ENCODE results near the gene ELK4. TPM values are rescaled to one million over a fixed set of nuclear protein-coding genes. Genes with fewer than 3 reads are reported as not detected.

Gene ELK4
- total RNA-seq, 1 donor from 2014 or later: 16.1 TPM

- peak overlapping the region; percentile 36 for H3K4me3 ChIP-seq (ENCODE audit: low read depth, low read length)
- DNase-seq (ENCODE audit: low read depth): no peak
- TF ChIP-seq, protein P1, sequence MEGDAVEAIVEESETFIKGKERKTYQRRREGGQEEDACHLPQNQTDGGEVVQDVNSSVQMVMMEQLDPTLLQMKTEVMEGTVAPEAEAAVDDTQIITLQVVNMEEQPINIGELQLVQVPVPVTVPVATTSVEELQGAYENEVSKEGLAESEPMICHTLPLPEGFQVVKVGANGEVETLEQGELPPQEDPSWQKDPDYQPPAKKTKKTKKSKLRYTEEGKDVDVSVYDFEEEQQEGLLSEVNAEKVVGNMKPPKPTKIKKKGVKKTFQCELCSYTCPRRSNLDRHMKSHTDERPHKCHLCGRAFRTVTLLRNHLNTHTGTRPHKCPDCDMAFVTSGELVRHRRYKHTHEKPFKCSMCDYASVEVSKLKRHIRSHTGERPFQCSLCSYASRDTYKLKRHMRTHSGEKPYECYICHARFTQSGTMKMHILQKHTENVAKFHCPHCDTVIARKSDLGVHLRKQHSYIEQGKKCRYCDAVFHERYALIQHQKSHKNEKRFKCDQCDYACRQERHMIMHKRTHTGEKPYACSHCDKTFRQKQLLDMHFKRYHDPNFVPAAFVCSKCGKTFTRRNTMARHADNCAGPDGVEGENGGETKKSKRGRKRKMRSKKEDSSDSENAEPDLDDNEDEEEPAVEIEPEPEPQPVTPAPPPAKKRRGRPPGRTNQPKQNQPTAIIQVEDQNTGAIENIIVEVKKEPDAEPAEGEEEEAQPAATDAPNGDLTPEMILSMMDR (IDR thresholded peaks at IDR 0.05; ENCODE audit: insufficient read depth, low read length, poor library complexity, severe bottlenecking): peak; percentile 99
- no peaks in the 10 kb centered on the region for H3K27me3 ChIP-seq (ENCODE audit: control insufficient read depth, insufficient read depth, low read length)
- H3K36me3 ChIP-seq (ENCODE audit: control insufficient read depth, insufficient read depth, low read length): no peaks in the 10 kb centered on the region
Observed at GRCh38 chr1:205591522-205592351, 40.1 kb downstream of the ELK4 start.

- TF ChIP-seq, protein P1 (IDR thresholded peaks at IDR 0.05; ENCODE audit: insufficient read depth, low read length, poor library complexity, severe bottlenecking): no peak
- DNase-seq (ENCODE audit: low read depth): no peak
- Histone ChIP-seq H3K27me3 (ENCODE audit: control insufficient read depth, insufficient read depth, low read length) (no peaks in the 10 kb centered on the region), H3K4me3 (ENCODE audit: low read depth, low read length) (no peak overlapping the region), H3K36me3 (ENCODE audit: control insufficient read depth, insufficient read depth, low read length) (no peaks in the 10 kb centered on the region)
Observed at GRCh38 chr1:205590777-205591513, 40.9 kb downstream of the ELK4 start.

GRCh38 chr1:205590457-205590768, 41.4 kb downstream of the ELK4 start:
- TF ChIP-seq, protein P1 (IDR thresholded peaks at IDR 0.05; ENCODE audit: insufficient read depth, low read length, poor library complexity, severe bottlenecking): no peak
- H3K36me3 ChIP-seq (ENCODE audit: control insufficient read depth, insufficient read depth, low read length): no peaks in the 10 kb centered on the region
- H3K4me3 ChIP-seq (ENCODE audit: low read depth, low read length): no peak overlapping the region
- no peak for DNase-seq (ENCODE audit: low read depth)
- no peaks in the 10 kb centered on the region for H3K27me3 ChIP-seq (ENCODE audit: control insufficient read depth, insufficient read depth, low read length)

DNA sequence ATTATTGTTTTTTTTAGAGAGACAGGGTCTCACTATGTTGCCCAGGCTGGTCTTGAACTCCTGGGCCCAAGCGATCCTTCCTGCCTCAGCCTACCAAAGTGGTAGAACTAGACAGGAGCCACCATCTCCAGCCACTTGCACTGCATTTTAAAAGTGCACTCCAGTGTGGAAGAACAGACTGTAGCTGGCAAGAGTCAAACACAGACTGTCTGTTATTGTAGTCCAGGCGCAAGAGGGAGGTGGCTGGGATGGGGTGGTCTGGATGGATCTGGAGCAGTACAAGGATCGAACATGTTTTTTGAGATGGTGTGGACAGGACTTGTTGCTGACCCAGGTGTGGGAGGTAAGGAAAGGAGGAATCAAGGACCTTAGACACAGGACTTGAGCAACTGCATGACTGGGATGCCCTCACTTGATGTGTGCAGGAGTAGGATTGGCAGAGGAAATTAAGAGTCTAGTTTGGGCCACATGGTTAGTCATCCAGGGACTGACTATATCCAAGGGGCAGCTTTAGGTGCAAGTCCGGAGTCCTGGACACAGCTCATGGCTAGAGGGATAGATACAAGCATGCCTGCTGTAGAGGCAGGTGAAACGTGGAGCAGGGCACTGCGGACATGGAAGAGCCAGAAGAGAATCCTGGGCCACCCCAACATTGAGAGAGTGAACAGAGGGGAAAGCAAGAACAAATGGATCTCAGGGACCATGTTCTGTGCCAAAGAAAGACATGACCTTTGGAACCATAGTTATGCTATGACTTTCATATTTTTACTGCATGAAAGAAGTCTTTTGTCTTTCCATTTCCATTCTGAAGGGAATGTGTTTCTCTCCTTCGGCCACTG, 42.0 kb downstream of the ELK4 start:
- no peaks in the 10 kb centered on the region for H3K36me3 ChIP-seq (ENCODE audit: control insufficient read depth, insufficient read depth, low read length)
- no peak for DNase-seq (ENCODE audit: low read depth)
- TF ChIP-seq, protein P1 (IDR thresholded peaks at IDR 0.05; ENCODE audit: insufficient read depth, low read length, poor library complexity, severe bottlenecking): no peak
- H3K4me3 ChIP-seq (ENCODE audit: low read depth, low read length): no peak overlapping the region
- no peaks in the 10 kb centered on the region for H3K27me3 ChIP-seq (ENCODE audit: control insufficient read depth, insufficient read depth, low read length)

DNA sequence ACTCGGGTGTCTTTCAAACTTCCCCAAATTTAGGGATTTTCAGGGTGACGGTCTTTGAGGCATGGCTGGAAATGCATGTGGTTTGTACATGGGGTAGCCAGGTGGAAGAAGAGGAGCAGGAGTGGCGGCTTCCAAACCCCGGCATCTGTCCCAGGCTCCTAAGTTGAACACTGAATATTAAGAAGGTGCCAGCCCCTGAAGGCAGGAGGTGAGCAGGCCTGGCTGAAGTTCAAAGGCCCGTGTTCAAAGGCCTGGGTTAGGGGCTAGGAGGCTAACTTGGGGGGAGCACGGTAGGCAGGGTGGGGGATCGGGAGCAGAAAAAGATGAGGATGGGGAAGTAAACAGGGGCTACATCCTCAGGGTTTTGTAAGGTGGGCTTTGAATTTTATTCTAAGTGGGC, 42.8 kb downstream of the ELK4 start:
- TF ChIP-seq, protein P1 (IDR thresholded peaks at IDR 0.05; ENCODE audit: insufficient read depth, low read length, poor library complexity, severe bottlenecking): no peak
- no peak overlapping the region for H3K4me3 ChIP-seq (ENCODE audit: low read depth, low read length)
- DNase-seq (ENCODE audit: low read depth): no peak
- H3K27me3 ChIP-seq (ENCODE audit: control insufficient read depth, insufficient read depth, low read length): no peaks in the 10 kb centered on the region
- H3K36me3 ChIP-seq (ENCODE audit: control insufficient read depth, insufficient read depth, low read length): no peaks in the 10 kb centered on the region
